Ovary (tissue), 3 donors: ENCODE measurements around the gene VIPR1.

Experiments used
- POLR2A ChIP-seq: fragments of 450-650 bp; IDR thresholded peaks from one replicate; pipeline ENCODE4 v1.6.1; 2017; ENCODE audit warnings: antibody characterized with exemption, mild to moderate bottlenecking, moderate library complexity
- TF ChIP-seq, protein P1 (sequence below), 3 donors: fragments of 450-650 bp in 2 of 3; fragments of 200-600 bp in 1 of 3; IDR thresholded peaks; one replicate each; pipeline versions ENCODE4 v1.5.1 to v1.8.0; 2016 to 2022; ENCODE audit warnings: antibody characterized with exemption in 3 of 3, mild to moderate bottlenecking in 1 of 3
- donor health status: DM: no; HTN: no; CAD: no.

- TF ChIP-seq, protein P1, sequence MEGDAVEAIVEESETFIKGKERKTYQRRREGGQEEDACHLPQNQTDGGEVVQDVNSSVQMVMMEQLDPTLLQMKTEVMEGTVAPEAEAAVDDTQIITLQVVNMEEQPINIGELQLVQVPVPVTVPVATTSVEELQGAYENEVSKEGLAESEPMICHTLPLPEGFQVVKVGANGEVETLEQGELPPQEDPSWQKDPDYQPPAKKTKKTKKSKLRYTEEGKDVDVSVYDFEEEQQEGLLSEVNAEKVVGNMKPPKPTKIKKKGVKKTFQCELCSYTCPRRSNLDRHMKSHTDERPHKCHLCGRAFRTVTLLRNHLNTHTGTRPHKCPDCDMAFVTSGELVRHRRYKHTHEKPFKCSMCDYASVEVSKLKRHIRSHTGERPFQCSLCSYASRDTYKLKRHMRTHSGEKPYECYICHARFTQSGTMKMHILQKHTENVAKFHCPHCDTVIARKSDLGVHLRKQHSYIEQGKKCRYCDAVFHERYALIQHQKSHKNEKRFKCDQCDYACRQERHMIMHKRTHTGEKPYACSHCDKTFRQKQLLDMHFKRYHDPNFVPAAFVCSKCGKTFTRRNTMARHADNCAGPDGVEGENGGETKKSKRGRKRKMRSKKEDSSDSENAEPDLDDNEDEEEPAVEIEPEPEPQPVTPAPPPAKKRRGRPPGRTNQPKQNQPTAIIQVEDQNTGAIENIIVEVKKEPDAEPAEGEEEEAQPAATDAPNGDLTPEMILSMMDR (IDR thresholded peaks at IDR 0.05): no peak
- no peak for TF ChIP-seq POLR2A
Measured at GRCh38 chr3:42499478-42499871, 3.0 kb upstream of the VIPR1 start.
